ENCODE measurements around the gene ENGASE. TPM values are rescaled to one million over a fixed set of nuclear protein-coding genes. Genes with fewer than 3 reads are reported as not detected.

Gene ENGASE
- polyA plus RNA-seq, 10 donors, result 13.0 to 25.2 (median 17.1) TPM

GRCh38 chr17:79090443-79091225, 16.0 kb downstream of the ENGASE start:
- DNase-seq, result peak in 1 of 3 donors; percentile 57

DNA sequence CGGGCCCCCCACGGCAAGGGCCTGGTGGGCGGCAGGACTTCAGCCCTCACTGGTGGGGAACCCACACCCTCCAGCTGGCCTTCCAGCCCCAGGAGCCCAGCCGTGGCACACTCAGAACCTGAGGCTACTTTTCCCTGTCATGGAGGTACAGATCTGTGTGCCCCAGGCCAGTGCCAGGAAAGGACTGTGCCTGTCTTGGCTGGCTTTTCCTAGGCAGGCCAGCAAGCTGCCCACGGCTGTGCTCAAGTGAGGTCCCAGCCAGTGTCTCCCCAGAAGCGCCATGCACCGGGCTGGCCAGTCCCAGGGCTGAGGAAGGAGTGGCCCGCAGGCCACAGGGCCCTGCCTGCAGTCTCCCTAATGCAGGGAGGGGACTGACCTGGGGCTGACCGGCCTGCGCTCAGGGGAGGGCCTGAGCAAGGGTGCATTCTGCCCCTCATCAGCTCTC, 16.6 kb downstream of the ENGASE start:
- DNase-seq, result no peak

GRCh38 chr17:79092567-79092966, 17.9 kb downstream of the ENGASE start:
- DNase-seq, result no peak

- no peak for DNase-seq
These were observed 18.6 kb downstream of the ENGASE start for GRCh38 chr17:79093270-79093669.

- DNase-seq, result no peak
These were observed 19.6 kb downstream of the ENGASE start for GRCh38 chr17:79094261-79094660.

- no peak for DNase-seq
These were observed 20.9 kb downstream of the ENGASE start for GRCh38 chr17:79095345-79096055.

DNA sequence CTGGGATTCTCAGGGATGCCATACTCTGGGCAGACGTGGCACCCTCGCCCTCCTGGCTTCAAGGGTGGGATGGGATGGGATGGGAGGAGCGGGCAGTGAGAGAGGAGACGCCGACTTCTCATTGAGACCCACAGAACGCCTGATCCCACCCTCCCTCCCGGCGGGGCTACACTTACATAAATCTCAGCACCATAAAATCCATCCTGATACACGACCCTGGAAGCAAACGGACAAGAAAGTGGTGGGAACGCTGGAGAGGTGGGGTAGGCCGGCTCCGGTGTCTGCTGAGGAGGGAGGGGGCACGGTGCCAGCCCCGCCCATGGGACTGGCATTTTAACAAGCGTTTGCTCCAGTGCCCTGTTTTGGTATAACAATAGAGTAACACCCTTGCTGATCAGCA, 21.9 kb downstream of the ENGASE start:
- no peak for DNase-seq

DNA sequence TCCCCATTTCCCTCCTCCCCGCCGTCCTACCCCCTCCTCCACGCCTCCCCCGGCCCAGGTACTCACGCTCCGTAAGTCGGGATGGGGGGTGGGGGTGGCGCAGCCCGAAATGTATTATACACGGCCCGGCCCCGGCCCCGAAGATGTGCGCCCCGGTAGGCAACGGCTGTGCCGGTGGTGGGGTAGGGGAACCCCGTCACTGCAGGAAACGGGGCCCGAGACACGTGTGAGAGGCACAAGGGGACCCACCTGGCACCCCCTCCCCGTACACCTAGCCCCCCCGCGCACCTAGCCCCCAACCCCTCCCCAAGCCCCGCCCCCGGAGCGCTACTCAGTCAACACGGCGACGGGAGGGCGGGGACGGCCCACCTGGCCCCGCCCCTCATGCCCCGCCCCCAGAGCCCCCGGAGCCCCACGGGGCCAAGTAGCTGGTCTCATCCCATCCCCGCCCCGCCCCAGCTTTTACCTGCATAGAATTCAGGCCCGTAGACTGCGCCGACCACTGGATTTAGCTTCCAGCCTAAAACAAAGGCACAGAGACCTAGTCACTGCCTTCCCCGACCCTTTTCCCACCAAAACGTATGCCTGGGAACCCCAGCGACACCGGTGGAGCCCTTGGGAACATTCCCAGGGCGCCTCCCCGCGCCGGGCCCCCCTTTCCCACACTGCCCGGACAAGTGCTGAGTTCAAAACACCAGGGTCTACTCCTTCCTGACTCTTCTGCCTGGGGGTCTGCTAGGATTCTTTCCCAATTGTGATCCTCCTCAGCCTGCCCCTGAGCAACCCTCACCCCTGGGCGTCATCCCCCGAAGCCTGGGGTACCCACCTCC, 22.8 kb downstream of the ENGASE start:
- DNase-seq, result no peak

- DNase-seq, result no peak
These were observed 23.8 kb downstream of the ENGASE start for GRCh38 chr17:79098282-79098867.

DNA sequence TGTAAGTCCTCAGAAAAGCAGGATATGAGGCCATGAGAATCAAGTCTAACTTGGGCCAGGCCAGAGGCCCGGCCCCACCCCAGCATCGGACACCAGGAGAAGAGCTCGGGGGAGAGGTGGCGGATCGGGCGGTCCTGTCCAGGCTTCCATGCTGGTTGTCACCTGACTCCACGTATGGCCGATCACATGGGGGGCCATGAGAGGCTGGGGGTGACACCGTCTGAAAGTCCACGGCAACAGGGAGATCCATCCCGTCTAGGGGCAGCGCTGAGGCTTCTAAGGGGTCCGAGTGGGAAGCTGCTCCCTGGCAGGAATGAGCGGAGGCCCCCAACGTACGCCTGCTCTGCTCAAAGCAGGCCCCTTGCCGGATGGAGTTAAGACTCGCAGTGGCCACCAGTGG, 25.8 kb downstream of the ENGASE start:
- no peak for DNase-seq

DNA sequence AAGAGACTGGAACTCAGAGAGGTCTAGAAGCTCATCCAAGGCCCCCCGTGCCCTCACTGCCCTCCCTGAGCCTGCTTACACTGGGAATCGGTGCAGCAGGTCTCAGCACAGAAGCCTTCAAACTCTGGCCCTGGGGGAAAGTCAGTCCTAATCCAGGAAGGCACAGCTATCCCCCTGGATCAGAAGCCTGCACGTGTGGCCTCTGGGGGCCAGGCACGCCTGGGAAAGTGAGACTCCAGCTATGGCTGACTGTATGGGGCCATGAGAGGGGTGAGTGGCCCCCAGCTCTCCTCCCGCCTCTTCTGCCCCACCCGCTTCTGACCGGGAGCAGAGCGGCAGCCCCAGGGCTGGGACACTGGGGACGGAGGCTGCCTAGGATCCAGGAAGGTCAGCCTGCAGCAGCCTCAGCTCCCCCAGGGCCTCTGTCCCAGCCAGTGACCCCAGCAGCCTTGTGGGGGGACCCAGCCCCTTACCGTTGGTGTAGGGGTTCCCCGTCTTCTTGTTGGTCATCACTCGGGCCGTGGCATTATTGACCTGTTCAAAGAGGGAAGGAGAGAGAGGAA, 26.6 kb downstream of the ENGASE start:
- no peak for DNase-seq

DNA sequence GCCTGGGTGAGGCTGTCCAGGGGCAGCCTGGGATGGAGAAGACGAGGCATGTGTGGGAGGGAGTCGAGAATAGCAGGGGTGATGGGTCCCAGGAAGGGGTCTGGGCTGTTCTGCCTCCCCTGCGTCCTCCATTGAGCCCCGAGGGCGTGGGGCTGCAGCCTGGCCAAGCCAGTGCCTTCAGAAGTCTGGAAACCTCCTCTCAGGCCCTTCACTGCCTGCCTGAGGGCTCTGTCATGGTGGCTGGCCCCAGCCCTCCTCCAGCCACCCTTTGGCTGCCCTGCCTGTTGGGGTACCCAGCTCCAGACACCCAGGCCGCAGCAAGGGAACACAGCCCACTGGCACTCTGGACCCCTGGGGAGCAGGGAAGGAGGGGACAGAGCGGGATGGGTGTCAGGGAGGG, 27.6 kb downstream of the ENGASE start:
- DNase-seq, result no peak

DNA sequence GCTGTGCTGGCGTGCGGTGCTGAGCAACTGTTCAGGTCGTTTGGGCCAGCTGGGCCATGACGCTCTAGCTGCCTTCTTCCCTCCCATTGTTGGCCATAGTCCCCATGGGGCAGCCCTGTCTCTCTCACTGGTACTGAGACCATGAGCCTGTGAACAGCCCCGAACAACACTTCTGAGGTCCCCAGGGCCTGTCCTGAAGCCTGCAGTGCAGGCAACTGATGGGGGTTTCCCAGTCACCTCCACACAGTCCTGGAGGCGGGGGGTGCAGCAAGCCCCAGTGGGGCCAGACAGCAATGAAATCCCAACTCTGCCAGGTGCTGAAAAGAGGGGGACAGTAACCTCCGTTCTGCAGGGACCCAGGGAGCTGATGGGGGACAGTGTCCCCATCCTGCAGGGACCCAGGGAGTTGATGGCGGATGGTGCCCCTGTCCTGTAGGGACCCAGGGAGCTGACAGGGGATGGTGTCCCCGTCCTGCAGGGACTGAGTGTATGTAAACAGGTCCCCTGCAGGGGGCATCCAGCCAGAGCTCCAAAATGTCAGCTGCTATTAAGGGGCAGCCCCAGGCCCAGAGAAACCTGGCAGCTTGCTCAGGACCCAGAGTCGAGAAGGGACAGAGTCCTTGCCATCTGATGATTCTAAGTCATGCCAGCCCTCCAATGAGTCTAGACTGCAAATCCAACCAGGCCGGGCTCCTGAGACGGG, 30.4 kb downstream of the ENGASE start:
- no peak for DNase-seq

DNA sequence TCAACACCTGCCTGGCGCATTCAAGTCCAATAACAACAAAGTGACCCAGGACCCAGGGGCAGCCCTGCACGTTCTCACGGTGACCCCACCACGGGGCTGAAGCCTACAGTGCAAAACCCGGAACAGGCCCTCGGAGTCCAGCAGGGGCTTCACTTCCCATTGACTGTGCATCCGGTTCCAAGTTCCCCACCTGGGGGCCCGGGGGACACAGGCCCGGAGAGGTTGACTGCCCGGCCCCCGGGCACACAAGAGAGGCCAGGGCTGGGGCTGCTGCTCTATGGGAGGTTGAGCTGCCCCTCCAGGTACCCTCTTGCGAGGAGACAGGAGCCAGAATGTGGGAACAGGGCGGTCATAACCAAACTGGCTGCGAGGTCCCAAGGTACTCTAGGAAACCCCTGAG, 31.3 kb downstream of the ENGASE start:
- no peak for DNase-seq

GRCh38 chr17:79106958-79107357, 32.3 kb downstream of the ENGASE start:
- no peak for DNase-seq

GRCh38 chr17:79107499-79108231, 33.0 kb downstream of the ENGASE start:
- no peak for DNase-seq

DNA sequence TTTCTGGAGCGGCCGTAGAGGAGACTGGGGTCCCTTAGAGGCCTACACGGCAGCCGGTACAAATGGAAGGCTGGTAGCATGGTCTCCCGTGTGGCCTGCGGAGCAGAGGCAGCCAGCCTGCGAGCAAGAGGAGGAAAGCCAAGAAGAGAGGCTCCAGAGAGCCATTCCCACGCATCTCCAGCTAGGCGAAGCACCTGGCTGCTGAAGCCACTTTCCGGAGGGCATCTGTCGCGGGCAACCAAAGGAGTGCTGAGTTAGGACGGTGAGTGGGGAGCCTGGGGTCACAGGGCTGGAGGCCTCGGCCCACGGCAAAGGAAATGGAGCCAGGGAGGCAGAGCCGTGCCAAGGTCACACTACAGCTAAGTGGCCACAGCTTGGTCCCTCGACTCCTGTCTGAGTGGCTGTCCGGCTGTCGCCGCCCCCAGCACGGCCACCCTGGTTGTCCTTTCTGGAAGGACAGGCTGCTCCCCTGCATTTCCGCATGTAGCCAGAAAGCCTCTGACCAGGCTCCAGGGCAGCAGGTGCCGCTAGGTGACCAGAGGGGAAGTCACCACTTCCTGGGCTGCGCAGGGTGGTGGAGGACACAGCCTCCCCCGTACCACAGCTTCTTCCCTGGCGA, 33.7 kb downstream of the ENGASE start:
- DNase-seq, result no peak

- no peak for DNase-seq
These were observed 34.2 kb downstream of the ENGASE start for GRCh38 chr17:79108870-79109269.

- DNase-seq, result no peak
These were observed 35.0 kb downstream of the ENGASE start for GRCh38 chr17:79109584-79109983.

GRCh38 chr17:79111097-79111496, 36.5 kb downstream of the ENGASE start:
- no peak for DNase-seq

Data from muscle of back (tissue), 11 donors.